HuH-7.5 (cell line): ENCODE measurements around the gene SAP25.
"Not testable (repeated sequence)": the region's sequence is repeated elsewhere in the genome, so short reads cannot be mapped to it uniquely, and the experiment has no call there.

ENCODE experiments used
- DNase-seq: peaks from one replicate; pipeline ENCODE4 v3.0.0; 2011; ENCODE audit warnings: low spot score

SAP25 gene

GRCh38 chr7:100561491-100562194, 12.1 kb downstream of the SAP25 start:
- peak; percentile 4 for DNase-seq

GRCh38 chr7:100559127-100559526, 14.6 kb downstream of the SAP25 start:
- DNase-seq = peak; percentile 2

- DNase-seq = no peak
Observed at GRCh38 chr7:100556541-100556940, 17.2 kb downstream of the SAP25 start.

- no peak for DNase-seq
Observed at GRCh38 chr7:100555701-100556100, 18.0 kb downstream of the SAP25 start.

- DNase-seq = no peak
Observed at GRCh38 chr7:100553032-100553431, 20.7 kb downstream of the SAP25 start.

DNA sequence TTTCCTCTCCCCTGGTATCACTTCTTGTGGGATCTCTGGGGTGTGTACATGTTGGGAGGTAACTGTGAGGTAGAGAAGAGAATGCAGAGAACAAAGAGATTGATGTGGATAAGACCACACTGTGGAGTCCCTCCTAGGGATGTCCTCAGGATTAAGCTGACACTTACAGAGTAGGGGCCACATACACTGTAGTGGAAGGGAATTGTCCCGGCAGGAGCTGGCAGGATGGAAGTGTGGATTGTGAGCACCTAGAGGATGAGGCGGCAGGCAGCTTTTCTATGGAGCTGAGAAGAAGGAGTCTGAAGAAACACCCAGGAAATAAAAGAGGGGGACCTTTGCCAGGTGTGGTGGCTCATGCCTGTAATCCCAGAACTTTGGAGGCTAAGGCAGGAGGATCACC, 21.2 kb downstream of the SAP25 start:
- DNase-seq = peak; percentile 0

- not testable (repeated sequence) for DNase-seq
Observed at GRCh38 chr7:100548446-100548845, 25.3 kb downstream of the SAP25 start.

DNA sequence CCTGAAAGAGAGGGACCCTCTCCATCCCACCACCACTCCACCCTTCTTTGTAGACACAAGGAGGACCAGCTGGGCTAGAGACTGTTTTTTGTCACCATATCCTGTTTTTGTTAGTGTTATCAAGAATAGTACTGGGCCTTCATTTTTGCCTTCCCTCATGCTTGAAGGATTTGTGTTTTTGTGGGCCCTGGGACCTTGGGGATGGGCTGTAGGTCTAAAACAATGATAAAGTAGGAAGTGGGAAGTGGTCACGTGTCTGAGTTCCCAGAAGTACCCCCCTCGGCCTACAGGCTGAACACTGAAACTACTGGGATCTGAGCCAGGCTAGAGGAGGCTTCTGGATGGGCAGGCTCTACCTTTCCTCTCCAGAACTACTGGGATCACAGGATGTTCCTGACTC, 25.8 kb downstream of the SAP25 start:
- no peak for DNase-seq

GRCh38 chr7:100546926-100547800, 26.5 kb downstream of the SAP25 start:
- no peak for DNase-seq

DNA sequence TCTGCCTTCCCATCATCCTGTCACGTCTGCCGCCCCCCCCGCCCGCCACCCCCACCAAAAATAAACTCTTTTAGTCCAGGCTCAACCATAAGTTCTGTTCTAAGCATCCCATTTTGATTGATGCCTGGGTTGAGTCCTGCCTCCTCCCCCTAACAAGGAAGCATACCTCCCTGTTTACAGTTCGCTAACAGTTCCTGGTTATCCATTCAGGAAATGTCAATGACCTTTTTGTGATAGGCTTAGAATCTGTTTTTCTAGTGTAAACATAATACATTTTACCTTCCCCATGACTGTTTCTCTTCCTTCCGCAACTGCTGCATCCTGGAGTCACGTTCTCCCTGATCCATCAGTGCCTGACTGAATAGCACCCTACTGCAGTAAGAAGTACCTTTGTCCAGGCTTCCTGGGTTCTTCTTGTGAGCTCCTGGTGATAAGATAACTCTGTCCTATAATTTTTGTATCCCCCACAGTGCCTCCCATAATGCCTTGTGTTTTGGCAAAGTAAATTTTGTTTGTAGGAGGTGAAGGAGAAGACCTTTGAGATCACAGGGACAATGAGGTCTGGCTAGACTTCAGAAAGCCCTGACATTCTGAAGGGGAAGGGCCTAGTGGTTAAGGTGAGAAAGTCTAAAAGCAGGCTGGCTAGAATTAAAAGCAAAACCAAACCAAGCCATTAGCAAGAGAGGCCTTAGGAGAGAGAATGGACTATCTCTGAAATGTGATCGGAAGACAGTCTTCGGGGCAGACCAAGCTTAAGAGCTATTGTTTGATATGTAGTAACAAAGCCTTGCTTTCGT, 27.4 kb downstream of the SAP25 start:
- no peak for DNase-seq

GRCh38 chr7:100545360-100546128, 28.2 kb downstream of the SAP25 start:
- DNase-seq = no peak

DNA sequence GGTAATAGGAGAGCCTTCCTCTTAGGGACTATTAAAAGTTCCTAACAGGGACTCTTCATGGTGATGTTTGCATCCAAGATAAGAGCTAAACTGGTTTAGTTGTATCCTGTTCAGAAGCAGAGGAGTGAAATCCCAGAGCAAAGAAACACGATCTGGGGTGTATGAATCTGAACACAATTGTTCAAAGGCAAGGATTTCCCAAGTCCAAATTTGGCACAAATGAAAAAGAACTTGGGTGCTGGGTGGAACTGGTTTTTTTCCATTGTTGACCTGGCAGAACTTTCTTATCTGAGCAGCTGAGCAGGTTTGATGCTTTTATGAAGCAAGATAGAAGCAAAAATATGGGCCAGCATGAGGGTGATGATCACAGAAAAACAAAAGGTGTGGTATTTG, 28.7 kb downstream of the SAP25 start:
- DNase-seq = no peak

DNA sequence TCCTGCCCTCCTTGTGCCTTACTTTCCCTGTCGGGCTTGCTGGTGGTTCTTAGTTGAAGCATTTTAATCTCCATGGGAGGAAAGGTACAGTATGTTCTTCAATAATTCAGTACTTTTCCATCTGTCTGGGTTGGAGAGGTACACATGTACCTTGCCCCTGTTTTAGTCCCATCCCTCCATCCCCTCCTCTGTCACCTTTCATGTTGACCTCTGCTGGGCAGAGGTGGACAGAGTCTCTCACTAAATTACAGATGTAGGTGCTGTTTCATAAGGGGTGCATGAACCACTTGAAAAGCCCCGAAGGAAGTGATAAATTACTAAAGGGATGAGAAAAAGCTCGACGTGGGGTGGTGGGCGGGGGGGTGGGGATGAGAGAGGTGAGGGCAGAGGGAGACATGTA, 29.3 kb downstream of the SAP25 start:
- DNase-seq = no peak

- DNase-seq = no peak
Observed at GRCh38 chr7:100543586-100543985, 30.1 kb downstream of the SAP25 start.

GRCh38 chr7:100541309-100541708, 32.4 kb downstream of the SAP25 start:
- not testable (repeated sequence) for DNase-seq

DNA sequence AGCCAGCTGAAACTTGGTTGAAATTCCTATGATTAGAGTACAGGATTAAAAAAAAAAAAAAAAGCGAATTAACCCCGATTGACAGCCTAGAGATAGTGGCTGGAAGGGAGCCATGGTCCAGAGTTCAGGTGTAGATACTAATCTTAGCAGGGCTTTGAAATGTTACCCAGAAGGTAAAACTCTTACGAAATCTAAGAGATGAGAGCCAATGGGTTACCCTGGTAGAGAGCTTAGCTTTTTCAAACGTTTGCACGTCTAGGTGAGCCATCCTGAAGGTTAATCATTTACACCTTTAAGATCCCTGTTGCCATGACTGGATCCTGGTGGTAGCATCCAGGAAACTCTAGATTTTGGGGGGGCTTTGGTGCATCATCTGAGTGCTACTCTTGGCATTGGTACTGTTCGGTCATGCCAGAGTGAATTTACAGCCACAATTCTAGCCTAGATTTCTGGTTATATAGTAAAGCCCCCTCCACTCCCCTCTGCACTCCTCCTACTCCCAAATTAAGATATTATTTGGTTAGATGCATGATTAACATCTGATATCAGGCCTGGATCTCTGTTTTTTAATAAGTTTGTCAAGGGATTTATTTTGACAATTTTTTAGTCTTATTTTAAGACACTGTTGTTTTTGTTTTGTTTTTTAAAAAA, 33.5 kb downstream of the SAP25 start:
- peak; percentile 87 for DNase-seq

- no peak for DNase-seq
Observed at GRCh38 chr7:100539436-100540006, 34.2 kb downstream of the SAP25 start.

DNA sequence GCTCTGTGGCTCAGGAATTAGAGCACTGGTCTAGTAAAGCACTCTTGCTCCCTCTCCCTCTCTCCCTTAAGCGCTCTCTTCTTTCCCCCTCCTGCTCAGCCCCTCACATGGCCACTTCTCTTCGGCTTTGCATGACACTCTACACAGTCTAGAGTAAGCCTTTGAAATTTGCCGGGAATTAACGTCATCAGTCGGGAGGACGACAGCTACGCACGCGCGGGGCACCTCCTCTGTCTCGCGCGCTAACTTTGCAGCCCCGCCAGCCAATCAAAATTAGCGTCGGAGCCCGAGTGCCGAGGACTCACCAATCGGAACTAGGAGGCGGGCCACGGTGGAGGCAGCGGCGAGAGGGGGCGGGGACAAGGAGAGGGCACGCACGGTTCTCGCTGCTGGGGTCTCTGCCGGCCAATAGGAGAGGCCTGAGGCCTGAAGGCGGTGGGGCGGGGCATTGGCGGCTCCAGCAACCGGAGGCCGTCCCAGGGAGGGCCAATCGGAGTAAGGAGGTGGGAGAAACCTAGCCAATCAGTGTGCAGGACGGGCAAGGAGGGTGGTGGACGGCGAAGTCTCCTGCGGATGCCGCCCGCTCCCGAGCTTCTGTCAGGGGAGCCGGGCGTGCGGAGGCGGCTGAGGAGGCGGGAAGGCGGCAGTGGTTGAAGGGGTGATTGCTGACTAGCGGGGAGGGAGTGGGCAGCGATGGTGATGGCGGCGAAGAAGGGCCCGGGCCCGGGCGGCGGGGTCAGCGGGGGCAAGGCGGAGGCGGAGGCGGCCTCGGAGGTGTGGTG, 34.9 kb downstream of the SAP25 start, which contains the start of gene AGFG2:
AGFG2 (plus strand) TSS at position 550 of the 782 bp plus-strand sequence; CDS start at position 694, 144 bp downstream.
- peak; percentile 98 for DNase-seq

DNA sequence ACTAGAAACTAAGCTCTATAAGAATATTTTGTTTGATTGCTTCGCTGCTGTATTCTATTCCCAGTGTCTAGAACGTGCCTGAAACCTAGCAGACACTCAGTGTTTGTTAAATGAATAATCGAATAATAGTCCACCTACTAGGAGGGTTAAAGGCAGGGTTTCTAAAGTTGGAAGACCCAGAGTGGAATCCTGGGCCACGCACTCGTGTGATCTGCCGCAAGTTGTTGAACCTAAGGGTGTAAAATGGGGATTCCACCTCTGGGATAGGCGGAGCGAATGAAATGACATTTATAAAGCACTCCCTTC, 35.4 kb downstream of the SAP25 start:
- no peak for DNase-seq

GRCh38 chr7:100536695-100537094, 37.0 kb downstream of the SAP25 start:
- not testable (repeated sequence) for DNase-seq
